ENCODE data around the gene TMEM120B.
"Not testable (repeated sequence)": the region's sequence is repeated elsewhere in the genome, so short reads cannot be mapped to it uniquely, and the experiment has no call there.

TMEM120B gene

GRCh38 chr12:121748571-121749265, 36.2 kb downstream of the TMEM120B start:
- peak; percentile 70 for DNase-seq

- DNase-seq, result no peak
Measured at GRCh38 chr12:121749267-121749666, 36.7 kb downstream of the TMEM120B start.

GRCh38 chr12:121750507-121750955, 38.0 kb downstream of the TMEM120B start:
- DNase-seq, result no peak

GRCh38 chr12:121751034-121751433, 38.5 kb downstream of the TMEM120B start:
- no peak for DNase-seq

- no peak for DNase-seq
Measured at GRCh38 chr12:121751749-121752351, 39.3 kb downstream of the TMEM120B start.

- DNase-seq, result no peak
Measured at GRCh38 chr12:121753844-121754264, 41.3 kb downstream of the TMEM120B start.

- no peak for DNase-seq
Measured at GRCh38 chr12:121754836-121755235, 42.3 kb downstream of the TMEM120B start.

- no peak for DNase-seq
Measured at GRCh38 chr12:121755591-121755990, 43.0 kb downstream of the TMEM120B start.

GRCh38 chr12:121758536-121758935, 46.0 kb downstream of the TMEM120B start:
- DNase-seq, result not testable (repeated sequence)

GRCh38 chr12:121762269-121762668, 49.7 kb downstream of the TMEM120B start:
- no peak for DNase-seq

- no peak for DNase-seq
Measured at GRCh38 chr12:121764808-121765207, 52.3 kb downstream of the TMEM120B start.

- DNase-seq, result peak; percentile 80
Measured at GRCh38 chr12:121765573-121765972, 53.0 kb downstream of the TMEM120B start.

GRCh38 chr12:121766290-121767039, 53.9 kb downstream of the TMEM120B start:
- peak; percentile 20 for DNase-seq

GRCh38 chr12:121767525-121768016, 55.0 kb downstream of the TMEM120B start:
- DNase-seq, result peak; percentile 76

- no peak for DNase-seq
Measured at GRCh38 chr12:121769297-121769830, 56.8 kb downstream of the TMEM120B start.

GRCh38 chr12:121769831-121770301, 57.3 kb downstream of the TMEM120B start:
- no peak for DNase-seq

GRCh38 chr12:121770388-121770787, 57.8 kb downstream of the TMEM120B start:
- DNase-seq, result no peak

GRCh38 chr12:121770813-121771625, 58.5 kb downstream of the TMEM120B start:
- DNase-seq, result no peak

GRCh38 chr12:121773011-121773777, 60.6 kb downstream of the TMEM120B start:
- peak; percentile 59 for DNase-seq

- no peak for DNase-seq
Measured at GRCh38 chr12:121774968-121775474, 62.5 kb downstream of the TMEM120B start.

GRCh38 chr12:121775501-121775900, 62.9 kb downstream of the TMEM120B start:
- DNase-seq, result no peak
